Neural cell (in vitro differentiated cells): ENCODE measurements around the gene UQCRQ. TPM values are rescaled to one million over a fixed set of nuclear protein-coding genes. Genes with fewer than 3 reads are reported as not detected.
A peak's percentile ranks its signal among the peaks of the same experiment; 100 is the strongest.

ENCODE experiments used
- H2AFZ ChIP-seq: fragments of 200-600, 300-800 bp; sonication (generic), shearing (Covaris generic); 2 replicates; pipeline ENCODE4 v1.6.0; 2014; ENCODE audit warnings: low read depth, mild to moderate bottlenecking, antibody characterized with exemption, low read length, moderate library complexity
- H3F3A ChIP-seq: fragments of 200-600 bp; shearing (Covaris generic); 2 replicates; pipeline ENCODE4 v1.6.1; 2016; ENCODE audit warnings: mild to moderate bottlenecking, moderate library complexity, mixed read lengths, antibody characterized with exemption, low read length; ENCODE audit not compliant: insufficient read depth, poor library complexity, severe bottlenecking
- H3K27ac ChIP-seq: fragments of 200-600, 300-800 bp; sonication (generic), shearing (Covaris generic); 2 replicates; pipeline ENCODE4 v1.5.1; 2014; ENCODE audit warnings: mild to moderate bottlenecking, low read length, moderate library complexity
- H3K27me3 ChIP-seq: fragments of 300-800, 200-600 bp; sonication (generic), shearing (Covaris generic); 2 replicates; pipeline ENCODE4 v1.6.0; 2014; ENCODE audit warnings: mild to moderate bottlenecking, low read depth, low read length, moderate library complexity; ENCODE audit not compliant: insufficient read depth
- H3K36me3 ChIP-seq: fragments of 300-800, 200-600 bp; sonication (generic), shearing (Covaris generic); 2 replicates; pipeline ENCODE4 v1.5.1; 2014; ENCODE audit warnings: mild to moderate bottlenecking, antibody characterized with exemption, low read length, moderate library complexity; ENCODE audit not compliant: insufficient read depth
- H3K4me2 ChIP-seq: fragments of 300-800, 200-600 bp; sonication (generic), shearing (Covaris generic); 2 replicates; pipeline ENCODE4 v1.6.0; 2014; ENCODE audit warnings: mild to moderate bottlenecking, low read length
- H3K4me3 ChIP-seq: fragments of 300-800, 200-600 bp; sonication (generic), shearing (Covaris generic); 2 replicates; pipeline ENCODE4 v1.5.1; 2014; ENCODE audit warnings: mild to moderate bottlenecking, low read length, moderate library complexity
- H3K79me2 ChIP-seq: fragments of 200-600 bp; shearing (Covaris generic); replicated peaks from 2 replicates; pipeline ENCODE4 v1.6.0; 2014; ENCODE audit warnings: mild to moderate bottlenecking, low read length, moderate library complexity; ENCODE audit not compliant: insufficient read depth
- H3K9ac ChIP-seq: fragments of 300-800, 200-600 bp; sonication (generic), shearing (Covaris generic); 2 replicates; pipeline ENCODE4 v1.6.1; 2016; ENCODE audit warnings: mild to moderate bottlenecking, low read length, mixed read lengths
- H3K9me2 ChIP-seq: fragments of 200-600 bp; shearing (Covaris generic); 2 replicates; pipeline ENCODE4 v1.6.1; 2016; ENCODE audit warnings: mild to moderate bottlenecking, low read length, mixed read lengths; ENCODE audit not compliant: insufficient read depth
- H3K9me3 ChIP-seq: fragments of 200-600, 300-800 bp; sonication (generic), shearing (Covaris generic); 2 replicates; pipeline ENCODE4 v1.6.1; 2016; ENCODE audit warnings: mild to moderate bottlenecking, mixed run types, low read length, moderate library complexity, mixed read lengths
- H4K20me1 ChIP-seq: fragments of 200-600 bp; shearing (Covaris generic); 2 replicates; pipeline ENCODE4 v1.6.1; 2016; ENCODE audit warnings: mild to moderate bottlenecking, mixed run types; ENCODE audit not compliant: insufficient read depth
- EP300 ChIP-seq: fragments of 450-650 bp; conservative IDR thresholded peaks from 2 replicates; pipeline ENCODE4 v1.6.1; 2014; ENCODE audit warnings: antibody characterized with exemption, mild to moderate bottlenecking, moderate library complexity; ENCODE audit not compliant: poor library complexity, severe bottlenecking
- EZH2 ChIP-seq: fragments of 200-600, 300-800 bp; shearing (Covaris generic), sonication (generic); IDR thresholded peaks from 2 replicates; pipeline ENCODE4 v1.6.1; 2014; ENCODE audit warnings: antibody characterized with exemption, low read length, borderline replicate concordance, mild to moderate bottlenecking; ENCODE audit not compliant: insufficient read depth, poor library complexity, severe bottlenecking
- MXI1 ChIP-seq: fragments of 450-650 bp; conservative IDR thresholded peaks from 2 replicates; pipeline ENCODE4 v1.6.1; 2014; ENCODE audit warnings: antibody characterized with exemption, mild to moderate bottlenecking; ENCODE audit not compliant: poor library complexity, severe bottlenecking
- POLR2AphosphoS5 ChIP-seq: IDR thresholded peaks from 2 replicates; pipeline ENCODE4 v1.6.1; 2012
- RAD21 ChIP-seq: fragments of 450-650 bp; conservative IDR thresholded peaks from 2 replicates; pipeline ENCODE4 v1.6.1; 2014; ENCODE audit warnings: antibody characterized with exemption, mild to moderate bottlenecking, moderate library complexity
- SMC3 ChIP-seq: fragments of 450-650 bp; conservative IDR thresholded peaks from 2 replicates; pipeline ENCODE4 v1.6.1; 2014; ENCODE audit warnings: antibody characterized with exemption, mild to moderate bottlenecking, moderate library complexity; ENCODE audit not compliant: poor library complexity
- TAF1 ChIP-seq: IDR thresholded peaks from 2 replicates; pipeline ENCODE4 v1.6.1; 2012; ENCODE audit warnings: low read depth
- polyA plus RNA-seq: library from polyadenylated mRNA; depleted of rRNA; stranded (reverse); fragments of >200 nt; gene quantifications from 2 replicates; pipeline ENCODE4 v1.2.3, GENCODE V29; 2014
- TF ChIP-seq, protein P1 (sequence below): fragments of 450-650 bp; IDR thresholded peaks from 2 replicates; pipeline ENCODE4 v1.5.1; 2014; ENCODE audit warnings: antibody characterized with exemption, mild to moderate bottlenecking, moderate library complexity; ENCODE audit not compliant: poor library complexity, severe bottlenecking
- TF ChIP-seq, protein P2 (sequence below): IDR thresholded peaks from 2 replicates; pipeline ENCODE4 v1.6.1; 2012; ENCODE audit warnings: borderline replicate concordance

Gene UQCRQ
- polyA plus RNA-seq, 1 donor from 2014 or later, result 444 TPM

DNA sequence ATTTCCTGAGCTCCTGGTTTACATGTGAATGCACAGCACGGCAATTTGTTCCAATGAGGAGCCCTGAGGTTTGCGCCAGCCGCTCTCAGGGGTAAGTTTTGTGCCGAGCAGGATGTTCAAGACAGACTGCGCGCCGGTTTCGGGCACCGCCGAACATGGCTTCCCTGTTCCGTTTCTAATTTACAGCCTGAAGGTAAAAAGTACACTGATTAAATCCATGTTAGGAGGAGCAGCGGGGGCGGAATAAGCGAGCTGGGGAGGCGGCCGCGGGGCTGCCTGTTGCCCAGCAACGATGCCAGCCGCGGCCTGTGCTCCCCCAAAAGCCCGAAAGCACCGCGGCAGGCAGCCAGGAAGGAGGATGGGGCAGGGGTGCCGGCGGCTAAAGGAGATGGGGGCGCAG is 47.0 kb upstream of the UQCRQ start:
- peaks cover 5% of the 10 kb centered on the region for H3K9me3 ChIP-seq

DNA sequence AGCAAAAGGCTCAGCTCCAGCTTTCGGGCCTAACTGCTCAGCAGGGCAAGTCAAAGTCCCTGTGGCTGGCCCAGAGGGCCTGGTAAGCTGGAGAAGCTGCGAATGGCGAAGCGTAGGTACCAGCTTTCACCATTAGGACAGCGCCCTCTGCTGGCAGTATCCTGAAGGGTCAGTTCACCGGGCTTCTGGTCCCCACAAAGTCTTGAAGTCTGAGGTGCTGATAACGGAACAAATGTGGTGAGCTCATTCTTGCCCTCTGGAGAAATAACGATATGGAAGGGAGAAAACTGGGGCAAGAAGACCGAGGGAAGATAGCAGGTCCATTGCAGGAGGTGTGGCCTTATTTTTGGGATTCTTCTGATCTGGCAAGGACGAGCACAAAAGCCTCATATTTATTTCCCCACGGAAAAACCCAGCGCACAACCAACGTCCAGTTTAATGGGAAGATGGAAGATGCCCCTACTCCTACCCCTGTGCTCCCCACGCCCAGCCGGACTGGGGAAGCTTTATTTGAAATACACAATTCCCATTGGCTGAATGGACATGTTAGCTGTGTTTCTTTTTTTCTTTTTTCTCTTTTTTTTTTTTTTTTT is 46.2 kb upstream of the UQCRQ start:
- Histone ChIP-seq H3K9me2 (no peaks in the 10 kb centered on the region), H3K27ac (no peak overlapping the region), H3F3A (no peaks in the 10 kb centered on the region), H3K27me3 (peaks cover 26% of the 10 kb centered on the region), H3K9ac (no peak overlapping the region), H2AFZ (no peak overlapping the region), H3K4me3 (no peak overlapping the region), H3K4me2 (no peak overlapping the region), H3K36me3 (no peaks in the 10 kb centered on the region), H3K9me3 (no peaks in the 10 kb centered on the region), H4K20me1 (no peaks in the 10 kb centered on the region), H3K79me2 (no peaks in the 10 kb centered on the region)
- TF ChIP-seq, protein P1, sequence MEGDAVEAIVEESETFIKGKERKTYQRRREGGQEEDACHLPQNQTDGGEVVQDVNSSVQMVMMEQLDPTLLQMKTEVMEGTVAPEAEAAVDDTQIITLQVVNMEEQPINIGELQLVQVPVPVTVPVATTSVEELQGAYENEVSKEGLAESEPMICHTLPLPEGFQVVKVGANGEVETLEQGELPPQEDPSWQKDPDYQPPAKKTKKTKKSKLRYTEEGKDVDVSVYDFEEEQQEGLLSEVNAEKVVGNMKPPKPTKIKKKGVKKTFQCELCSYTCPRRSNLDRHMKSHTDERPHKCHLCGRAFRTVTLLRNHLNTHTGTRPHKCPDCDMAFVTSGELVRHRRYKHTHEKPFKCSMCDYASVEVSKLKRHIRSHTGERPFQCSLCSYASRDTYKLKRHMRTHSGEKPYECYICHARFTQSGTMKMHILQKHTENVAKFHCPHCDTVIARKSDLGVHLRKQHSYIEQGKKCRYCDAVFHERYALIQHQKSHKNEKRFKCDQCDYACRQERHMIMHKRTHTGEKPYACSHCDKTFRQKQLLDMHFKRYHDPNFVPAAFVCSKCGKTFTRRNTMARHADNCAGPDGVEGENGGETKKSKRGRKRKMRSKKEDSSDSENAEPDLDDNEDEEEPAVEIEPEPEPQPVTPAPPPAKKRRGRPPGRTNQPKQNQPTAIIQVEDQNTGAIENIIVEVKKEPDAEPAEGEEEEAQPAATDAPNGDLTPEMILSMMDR, result peak; percentile 67
- TF ChIP-seq TAF1, result no peak
- TF ChIP-seq EZH2, result no peak
- TF ChIP-seq RAD21, result peak; percentile 64
- TF ChIP-seq EP300, result no peak
- TF ChIP-seq MXI1, result no peak
- no peak for TF ChIP-seq POLR2AphosphoS5
- TF ChIP-seq, protein P2, sequence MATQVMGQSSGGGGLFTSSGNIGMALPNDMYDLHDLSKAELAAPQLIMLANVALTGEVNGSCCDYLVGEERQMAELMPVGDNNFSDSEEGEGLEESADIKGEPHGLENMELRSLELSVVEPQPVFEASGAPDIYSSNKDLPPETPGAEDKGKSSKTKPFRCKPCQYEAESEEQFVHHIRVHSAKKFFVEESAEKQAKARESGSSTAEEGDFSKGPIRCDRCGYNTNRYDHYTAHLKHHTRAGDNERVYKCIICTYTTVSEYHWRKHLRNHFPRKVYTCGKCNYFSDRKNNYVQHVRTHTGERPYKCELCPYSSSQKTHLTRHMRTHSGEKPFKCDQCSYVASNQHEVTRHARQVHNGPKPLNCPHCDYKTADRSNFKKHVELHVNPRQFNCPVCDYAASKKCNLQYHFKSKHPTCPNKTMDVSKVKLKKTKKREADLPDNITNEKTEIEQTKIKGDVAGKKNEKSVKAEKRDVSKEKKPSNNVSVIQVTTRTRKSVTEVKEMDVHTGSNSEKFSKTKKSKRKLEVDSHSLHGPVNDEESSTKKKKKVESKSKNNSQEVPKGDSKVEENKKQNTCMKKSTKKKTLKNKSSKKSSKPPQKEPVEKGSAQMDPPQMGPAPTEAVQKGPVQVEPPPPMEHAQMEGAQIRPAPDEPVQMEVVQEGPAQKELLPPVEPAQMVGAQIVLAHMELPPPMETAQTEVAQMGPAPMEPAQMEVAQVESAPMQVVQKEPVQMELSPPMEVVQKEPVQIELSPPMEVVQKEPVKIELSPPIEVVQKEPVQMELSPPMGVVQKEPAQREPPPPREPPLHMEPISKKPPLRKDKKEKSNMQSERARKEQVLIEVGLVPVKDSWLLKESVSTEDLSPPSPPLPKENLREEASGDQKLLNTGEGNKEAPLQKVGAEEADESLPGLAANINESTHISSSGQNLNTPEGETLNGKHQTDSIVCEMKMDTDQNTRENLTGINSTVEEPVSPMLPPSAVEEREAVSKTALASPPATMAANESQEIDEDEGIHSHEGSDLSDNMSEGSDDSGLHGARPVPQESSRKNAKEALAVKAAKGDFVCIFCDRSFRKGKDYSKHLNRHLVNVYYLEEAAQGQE, result no peak
- peak; percentile 69 for TF ChIP-seq SMC3

More for the DNA sequence above, 47.0 kb upstream of the UQCRQ start:
- Histone ChIP-seq H3K4me3 (no peak overlapping the region), H3K9me2 (no peaks in the 10 kb centered on the region), H3K4me2 (no peak overlapping the region), H2AFZ (no peak overlapping the region), H3K36me3 (no peaks in the 10 kb centered on the region), H3K27me3 (peaks cover 26% of the 10 kb centered on the region), H3K27ac (no peak overlapping the region), H3K9ac (no peak overlapping the region), H4K20me1 (no peaks in the 10 kb centered on the region), H3F3A (no peaks in the 10 kb centered on the region), H3K79me2 (no peaks in the 10 kb centered on the region)
- TF ChIP-seq EZH2 (no peak), EP300 (no peak), TAF1 (no peak), RAD21 (no peak), SMC3 (no peak), MXI1 (no peak), POLR2AphosphoS5 (no peak)
- TF ChIP-seq, protein P2, result no peak
- TF ChIP-seq, protein P1, result no peak
